HG02610 (cell line): ENCODE measurements around the gene DNAH2.

Experiments used
- ATAC-seq: cut with Tn5 transposase; IDR thresholded peaks from one replicate; pipeline ENCODE4 v1.9.1; 2021; ENCODE audit warnings: mild to moderate bottlenecking, moderate library complexity; ENCODE audit not compliant: unreplicated experiment

Gene DNAH2

DNA sequence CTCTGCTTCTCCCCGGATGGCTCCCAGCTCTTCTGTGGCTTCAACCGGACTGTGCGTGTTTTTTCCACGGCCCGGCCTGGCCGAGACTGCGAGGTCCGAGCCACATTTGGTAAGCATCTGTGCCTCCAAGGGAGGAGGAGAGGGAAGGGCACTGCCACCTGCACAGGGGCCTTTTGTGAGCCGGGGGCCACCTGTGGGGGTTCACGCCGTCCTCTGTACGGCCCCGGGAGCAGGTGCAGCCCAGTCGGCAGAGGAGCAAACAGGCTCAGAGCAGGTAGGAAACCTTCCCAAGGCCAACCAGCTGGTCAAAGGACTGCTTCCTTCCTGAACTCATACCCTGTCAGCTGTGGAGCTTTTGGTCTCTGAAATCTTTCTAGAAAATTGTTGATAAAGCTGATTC lies 15.9 kb upstream of the DNAH2 start:
- no peak for ATAC-seq

- ATAC-seq = no peak
Measured at GRCh38 chr17:7702776-7703175, 14.8 kb upstream of the DNAH2 start.

GRCh38 chr17:7703584-7704479 lies 13.7 kb upstream of the DNAH2 start:
- no peak for ATAC-seq

GRCh38 chr17:7704601-7705268 lies 12.8 kb upstream of the DNAH2 start, which contains the start of gene EFNB3:
EFNB3 (plus strand) TSS chr17:7705202; CDS start chr17:7705599, 397 bp downstream.
- ATAC-seq = no peak

DNA sequence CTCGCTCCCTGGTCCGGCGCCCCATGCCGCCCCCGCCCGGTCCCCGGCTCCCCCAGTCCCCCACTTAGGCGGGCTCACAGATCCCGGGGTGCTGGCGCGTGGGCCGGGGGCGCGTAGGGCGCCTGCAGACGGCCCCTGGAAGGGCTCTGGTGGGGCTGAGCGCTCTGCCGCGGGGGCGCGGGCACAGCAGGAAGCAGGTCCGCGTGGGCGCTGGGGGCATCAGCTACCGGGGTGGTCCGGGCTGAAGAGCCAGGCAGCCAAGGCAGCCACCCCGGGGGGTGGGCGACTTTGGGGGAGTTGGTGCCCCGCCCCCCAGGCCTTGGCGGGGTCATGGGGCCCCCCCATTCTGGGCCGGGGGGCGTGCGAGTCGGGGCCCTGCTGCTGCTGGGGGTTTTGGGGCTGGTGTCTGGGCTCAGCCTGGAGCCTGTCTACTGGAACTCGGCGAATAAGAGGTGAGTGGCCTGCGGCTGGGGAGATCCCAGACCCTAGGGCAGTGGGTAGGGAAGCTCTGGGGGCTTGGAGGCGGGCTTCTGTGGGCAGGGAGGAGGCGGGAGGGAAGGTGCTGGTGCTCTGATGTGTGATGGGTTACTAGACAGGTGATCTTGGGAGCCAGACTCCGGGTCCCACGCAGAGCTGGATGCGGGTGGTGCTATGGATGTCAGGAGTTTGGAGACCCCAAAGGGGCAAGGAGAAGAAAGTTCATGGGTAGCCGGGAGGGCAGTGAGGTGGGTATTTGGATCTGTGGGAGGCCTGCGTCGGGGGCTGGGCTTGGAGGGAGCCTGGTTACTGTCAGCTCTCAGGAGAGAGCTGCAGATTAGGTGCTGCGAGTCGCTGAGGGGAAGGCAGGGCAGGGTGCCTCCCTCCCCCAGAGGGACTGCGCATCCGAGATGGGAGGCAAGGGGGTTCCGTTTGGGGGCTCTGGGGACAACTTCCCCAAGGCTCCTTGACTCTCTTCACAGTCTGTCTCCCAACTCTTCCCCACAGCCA lies 12.0 kb upstream of the DNAH2 start:
- ATAC-seq = no peak

DNA sequence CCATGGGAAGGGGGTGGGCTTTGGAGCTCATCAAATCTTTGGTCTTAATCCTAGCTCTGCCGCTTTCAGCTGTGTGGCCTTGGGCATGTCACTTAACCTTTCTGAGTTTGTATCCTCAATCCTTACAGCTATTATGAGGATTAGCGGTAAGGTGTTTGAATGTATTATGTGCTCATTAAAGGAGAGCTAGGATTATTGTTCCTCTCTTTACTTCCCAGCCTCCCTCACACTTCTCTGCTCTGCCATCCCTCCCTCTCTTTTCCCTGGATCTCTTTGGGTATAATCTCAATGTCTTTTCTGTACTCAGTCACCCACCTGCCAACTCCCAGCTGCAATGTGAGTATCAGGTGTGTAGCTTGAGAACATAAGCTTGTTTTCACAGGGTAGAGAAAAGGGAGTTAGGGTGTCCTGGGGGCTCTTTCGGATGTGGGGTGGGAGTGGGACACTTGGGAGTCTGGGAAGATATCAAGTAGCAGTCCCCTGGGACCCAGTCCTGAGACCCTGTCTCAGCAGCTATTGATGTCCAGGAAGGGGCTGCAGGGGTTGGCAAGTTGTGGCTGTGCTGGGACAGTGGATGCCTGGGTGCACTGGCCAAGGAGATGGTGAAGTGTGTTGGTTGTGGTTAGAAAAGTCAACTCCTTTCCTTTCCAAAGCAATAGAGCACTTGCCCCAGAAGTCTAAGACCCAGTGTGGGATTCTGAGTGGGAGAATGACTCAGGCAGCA lies 10.8 kb upstream of the DNAH2 start:
- ATAC-seq = no peak

GRCh38 chr17:7707446-7707845 lies 10.1 kb upstream of the DNAH2 start:
- ATAC-seq = no peak

DNA sequence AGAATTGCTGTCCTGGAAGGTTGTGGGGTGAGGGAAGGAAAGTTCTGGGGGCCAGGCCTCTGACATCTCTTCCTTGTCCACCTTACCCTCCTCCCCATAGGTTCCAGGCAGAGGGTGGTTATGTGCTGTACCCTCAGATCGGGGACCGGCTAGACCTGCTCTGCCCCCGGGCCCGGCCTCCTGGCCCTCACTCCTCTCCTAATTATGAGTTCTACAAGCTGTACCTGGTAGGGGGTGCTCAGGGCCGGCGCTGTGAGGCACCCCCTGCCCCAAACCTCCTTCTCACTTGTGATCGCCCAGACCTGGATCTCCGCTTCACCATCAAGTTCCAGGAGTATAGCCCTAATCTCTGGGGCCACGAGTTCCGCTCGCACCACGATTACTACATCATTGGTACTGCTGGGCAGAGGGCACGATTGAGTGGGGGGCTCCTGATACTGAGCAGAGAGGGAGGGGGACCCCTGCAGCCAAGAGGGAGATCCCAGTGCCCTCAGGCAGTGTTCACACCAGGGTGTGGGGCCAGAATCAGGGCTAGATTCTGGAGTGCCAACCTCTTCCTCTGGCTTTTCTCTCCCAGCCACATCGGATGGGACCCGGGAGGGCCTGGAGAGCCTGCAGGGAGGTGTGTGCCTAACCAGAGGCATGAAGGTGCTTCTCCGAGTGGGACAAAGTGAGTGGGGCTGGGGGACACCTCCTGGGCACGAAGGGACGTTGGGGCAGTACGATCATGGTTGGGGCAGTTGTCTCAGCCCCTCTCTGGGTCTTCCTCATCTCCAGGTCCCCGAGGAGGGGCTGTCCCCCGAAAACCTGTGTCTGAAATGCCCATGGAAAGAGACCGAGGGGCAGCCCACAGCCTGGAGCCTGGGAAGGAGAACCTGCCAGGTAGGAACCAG lies 9.4 kb upstream of the DNAH2 start:
- ATAC-seq = no peak

DNA sequence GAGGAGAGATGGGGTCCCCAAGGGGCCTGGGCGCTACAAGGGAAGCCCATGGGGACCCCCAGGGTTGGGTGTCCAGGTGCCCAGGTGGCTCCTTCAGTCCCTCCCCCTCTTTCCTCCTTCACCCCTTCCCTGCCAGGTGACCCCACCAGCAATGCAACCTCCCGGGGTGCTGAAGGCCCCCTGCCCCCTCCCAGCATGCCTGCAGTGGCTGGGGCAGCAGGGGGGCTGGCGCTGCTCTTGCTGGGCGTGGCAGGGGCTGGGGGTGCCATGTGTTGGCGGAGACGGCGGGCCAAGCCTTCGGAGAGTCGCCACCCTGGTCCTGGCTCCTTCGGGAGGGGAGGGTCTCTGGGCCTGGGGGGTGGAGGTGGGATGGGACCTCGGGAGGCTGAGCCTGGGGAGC lies 8.5 kb upstream of the DNAH2 start:
- ATAC-seq = no peak

- no peak for ATAC-seq
Measured at GRCh38 chr17:7710301-7710700, 7.2 kb upstream of the DNAH2 start.

GRCh38 chr17:7711051-7711755 lies 6.3 kb upstream of the DNAH2 start:
- ATAC-seq = no peak

- ATAC-seq = no peak
Measured at GRCh38 chr17:7712111-7712771, 5.3 kb upstream of the DNAH2 start.

DNA sequence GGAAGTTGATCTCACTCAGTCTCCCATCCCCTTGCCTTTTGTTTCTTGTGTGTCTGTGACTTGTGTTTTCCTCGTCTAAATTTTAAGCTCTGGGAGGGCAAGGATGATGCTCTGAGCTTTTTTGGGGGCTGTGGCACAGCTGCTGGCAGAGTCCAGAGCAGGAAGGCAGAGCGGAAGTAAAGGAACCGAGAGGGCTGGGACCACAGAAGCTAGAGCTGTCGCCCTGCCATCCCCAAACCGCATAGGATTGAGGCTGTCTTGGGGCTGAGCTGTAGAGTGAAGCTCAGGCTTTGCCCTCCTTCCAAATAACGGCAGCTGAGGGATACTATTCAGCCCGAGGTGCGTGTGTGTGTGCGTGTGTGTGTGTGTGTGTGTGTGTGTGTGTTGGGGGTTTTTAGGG lies 3.8 kb upstream of the DNAH2 start:
- no peak for ATAC-seq

- ATAC-seq = no peak
Measured at GRCh38 chr17:7714721-7715594, 2.6 kb upstream of the DNAH2 start.

DNA sequence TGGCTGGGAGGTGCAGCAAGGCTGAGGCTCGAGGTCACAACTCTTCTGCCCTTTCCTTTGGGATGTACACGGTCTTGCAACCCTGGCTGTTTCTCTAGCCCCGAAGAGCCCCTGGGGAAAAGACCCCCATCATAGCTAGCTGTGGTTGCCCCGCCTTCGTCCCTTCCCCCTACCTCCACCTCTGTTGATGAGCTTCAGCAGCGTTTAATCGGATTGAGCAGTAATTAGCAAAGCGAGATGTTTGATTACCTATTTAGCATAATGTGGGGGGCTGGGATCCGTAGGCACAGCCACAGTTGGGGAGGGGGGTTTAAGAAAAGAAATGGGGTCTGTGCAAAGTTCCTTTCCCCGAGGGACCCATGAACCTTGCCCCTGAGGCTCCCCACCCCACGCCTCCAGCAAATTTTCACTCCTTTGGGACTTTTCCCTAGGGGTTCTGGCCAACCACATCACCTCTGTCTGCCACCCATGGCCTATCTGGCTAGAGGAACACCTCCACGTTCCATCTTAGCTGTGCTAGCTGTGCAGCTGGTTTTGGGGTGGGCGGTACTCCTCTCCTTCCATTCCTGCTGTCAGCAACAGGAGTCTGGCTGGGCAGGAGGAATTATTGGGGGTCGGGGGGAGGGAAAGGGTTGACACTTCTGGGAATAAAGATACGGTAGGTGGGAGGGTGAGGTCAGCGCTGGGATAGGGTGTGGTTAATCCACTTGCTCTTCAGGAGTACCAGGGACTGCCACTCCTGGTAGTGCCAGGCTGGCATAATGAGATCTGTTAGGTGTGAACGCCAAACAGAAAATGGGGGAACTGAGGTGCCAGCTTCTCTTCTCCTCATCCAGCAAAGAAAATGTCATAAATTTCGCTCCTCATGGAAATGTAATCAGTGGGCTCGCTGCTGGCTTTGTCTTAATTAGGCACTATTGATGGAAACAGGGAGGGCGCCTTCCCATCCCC lies 1.3 kb upstream of the DNAH2 start:
- no peak for ATAC-seq

DNA sequence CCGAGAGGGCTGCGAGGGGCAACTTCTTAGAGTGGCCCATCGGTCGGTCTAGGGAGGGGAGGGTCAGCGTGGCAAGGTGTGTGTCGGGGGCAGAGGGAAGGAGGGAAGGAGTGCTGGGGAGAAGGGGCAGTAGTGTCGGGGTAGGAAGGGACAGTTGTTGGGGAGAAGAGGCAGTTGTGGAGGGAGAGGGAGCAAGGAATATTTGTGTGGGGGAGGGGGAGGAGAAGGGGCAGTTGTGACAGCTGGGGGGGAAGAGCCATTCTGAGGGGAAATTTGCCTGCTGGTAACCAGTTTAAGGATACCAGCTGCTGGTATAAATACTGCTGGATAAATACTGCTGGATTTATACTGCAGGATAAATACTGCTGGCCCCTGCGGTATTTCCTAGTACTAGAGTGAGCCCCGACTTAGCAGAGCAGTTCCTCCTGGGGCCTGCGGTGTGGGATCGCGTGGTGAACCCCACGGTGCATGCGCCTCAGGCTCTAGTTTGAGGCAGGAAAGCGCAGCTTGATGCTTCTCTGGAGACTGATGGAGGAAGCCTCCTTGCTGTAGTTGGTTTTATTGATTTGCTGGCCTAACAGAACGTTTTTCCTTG lies 309 bp downstream of the DNAH2 start:
- no peak for ATAC-seq
